ENCODE results near the gene ARF6.

- TF ChIP-seq CTCF (IDR thresholded peaks at IDR 0.05) (no peak), EP300 (IDR thresholded peaks at IDR 0.05) (no peak), POLR2A (IDR thresholded peaks at IDR 0.05; ENCODE audit: low read depth) (no peak)
Observed at GRCh38 chr14:49926803-49927202, 33.9 kb downstream of the ARF6 start.
